K562 (cell line): ENCODE results near the gene PPIL6. TPM values are rescaled to one million over a fixed set of nuclear protein-coding genes. Genes with fewer than 3 reads are reported as not detected.

Source experiments
- ATAC-seq: fragments of 200-7000 bp; cut with Tn5 transposase; 3 replicates; pipeline ENCODE4 v1.9.1; 2020; ENCODE audit warnings: moderate library complexity
- BruUV-seq: library from RNA; stranded (reverse); fragments of 400-500 nt; replicated peaks from 2 replicates; lab custom pipeline; 2021; lab: Mats Ljungman, UMichigan
- CTCF ChIA-PET: fragments of 300-600 bp; formaldehyde crosslinking; extraction: SDS; loops from one replicate; lab custom pipeline; 2021; ENCODE audit warnings: low intra/inter-chr PET ratio; lab: Yijun Ruan, JAX
- POLR2A ChIA-PET: fragments of 300-600, 350-650 bp; sonication (Branson Sonifier 250); formaldehyde crosslinking; extraction: SDS; loops from one replicate; lab custom pipeline; 2021; ENCODE audit warnings: antibody characterized with exemption, inconsistent platforms; lab: Yijun Ruan, JAX
- DNase-seq, 4 experiments: peaks; one replicate each; pipeline versions ENCODE4 v3.0.0 to v3.0.0-alpha.2; 2011 to 2018; ENCODE audit warnings: low spot score in 3 of 4, mixed read lengths in 3 of 4; ENCODE audit errors: extremely low read depth in 1 of 4
- FAIRE-seq: peaks from 2 replicates; lab custom pipeline; 2011; peaks lifted over from hg19 to GRCh38; lab: Jason Lieb, UNC
- H2AFZ ChIP-seq: 2 replicates; pipeline ENCODE4 v1.6.0; 2011; ENCODE audit warnings: low read depth, low read length, control low read depth, inconsistent platforms
- H3K27ac ChIP-seq: fragments of 200-600 bp; 3 replicates; pipeline ENCODE4 v1.8.0; 2011; ENCODE audit warnings: low read depth, mild to moderate bottlenecking, control low read depth, inconsistent platforms, low read length, moderate library complexity, mixed read lengths; ENCODE audit errors: extremely low read depth
- H3K27me3 ChIP-seq, 2 experiments: fragments of 300-600 bp in 1 of 2; 2 replicates in 1 of 2; 3 replicates in 1 of 2; pipeline versions ENCODE4 v1.6.0 to v1.8.0; 2011; ENCODE audit warnings: inconsistent platforms in 2 of 2, low read length in 2 of 2, mild to moderate bottlenecking in 1 of 2, mixed read lengths in 1 of 2, moderate library complexity in 1 of 2; ENCODE audit not compliant: control insufficient read depth in 2 of 2, insufficient read depth in 2 of 2
- H3K36me3 ChIP-seq: fragments of 300-600 bp; 3 replicates; pipeline ENCODE4 v1.8.0; 2011; ENCODE audit warnings: mild to moderate bottlenecking, low read length, inconsistent platforms; ENCODE audit not compliant: control insufficient read depth, insufficient read depth
- H3K4me1 ChIP-seq, 2 experiments: fragments of 200-600 bp in 1 of 2; replicated peaks in 1 of 2; 2 replicates in 1 of 2; 3 replicates in 1 of 2; pipeline versions ENCODE4 v1.5.1 to v1.8.0; 2011; ENCODE audit warnings: inconsistent platforms in 2 of 2, low read length in 2 of 2, mild to moderate bottlenecking in 1 of 2, mixed read lengths in 1 of 2, moderate library complexity in 1 of 2; ENCODE audit not compliant: control insufficient read depth in 2 of 2, insufficient read depth in 2 of 2
- H3K4me2 ChIP-seq: 2 replicates; pipeline ENCODE4 v1.6.1; 2011; ENCODE audit warnings: low read length, control low read depth, inconsistent platforms, mixed read lengths; ENCODE audit not compliant: insufficient read depth
- H3K4me3 ChIP-seq: fragments of 200-600 bp; sonication (generic), shearing (Covaris generic); 2 replicates; pipeline ENCODE4 v1.5.1; 2016; ENCODE audit warnings: control low read depth, inconsistent platforms
- H3K79me2 ChIP-seq: fragments of 200-600 bp; 3 replicates; pipeline ENCODE4 v1.8.0; 2011; ENCODE audit warnings: low read length, inconsistent platforms; ENCODE audit not compliant: control insufficient read depth, insufficient read depth
- H3K9ac ChIP-seq, 2 experiments: 2 replicates each; pipeline versions ENCODE4 v1.6.0 to v1.6.1; 2011; ENCODE audit warnings: low read depth in 2 of 2, low read length in 2 of 2, control low read depth in 1 of 2, inconsistent platforms in 1 of 2, mild to moderate bottlenecking in 1 of 2, mixed read lengths in 1 of 2; ENCODE audit not compliant: insufficient read depth in 1 of 2
- H3K9me1 ChIP-seq: one replicate; pipeline ENCODE4 v1.6.0; 2011; ENCODE audit warnings: inconsistent platforms, mild to moderate bottlenecking, low read length, moderate library complexity; ENCODE audit not compliant: control insufficient read depth, insufficient read depth
- H3K9me3 ChIP-seq: replicated peaks from 2 replicates; pipeline ENCODE4 v1.5.1; 2011; ENCODE audit warnings: low read depth, low read length, inconsistent platforms; ENCODE audit not compliant: control insufficient read depth, insufficient read depth
- H4K20me1 ChIP-seq: replicated peaks from 2 replicates; pipeline ENCODE4 v1.6.1; 2011; ENCODE audit warnings: low read length, inconsistent platforms, mixed read lengths; ENCODE audit not compliant: control insufficient read depth, insufficient read depth
- JUNB ChIP-seq: fragments of 450-650 bp; formaldehyde crosslinking; conservative IDR thresholded peaks from 2 replicates; pipeline ENCODE4 v1.4.0; 2020; ENCODE audit warnings: mild to moderate bottlenecking
- POLR2AphosphoS2 ChIP-seq: IDR thresholded peaks from 2 replicates; pipeline ENCODE4 v1.6.1; 2012; ENCODE audit warnings: low read length, improper control_type of control experiment
- RBFOX2 ChIP-seq: fragments of 200-400 bp; formaldehyde crosslinking; IDR thresholded peaks from 2 replicates; pipeline ENCODE4 v1.6.1; 2017; ENCODE audit warnings: low read depth, mild to moderate bottlenecking, low read length, moderate library complexity
- ZBTB2 ChIP-seq: fragments of 450-650 bp; IDR thresholded peaks from 2 replicates; pipeline ENCODE4 v1.6.1; 2016; ENCODE audit warnings: antibody characterized with exemption
- ZNF696 ChIP-seq: fragments of 250-450 bp; sonication (Bioruptor Pico); conservative IDR thresholded peaks from 2 replicates; pipeline ENCODE4 v1.4.0; 2020; ENCODE audit warnings: mild to moderate bottlenecking, moderate library complexity
- WGBS: fragments of 100-300 bp; shearing (Covaris generic); methylation state at CpG from one replicate; pipeline ENCODE4 v1.1.6; 2016; ENCODE audit warnings: low coverage, mixed read lengths; ENCODE audit not compliant: insufficient coverage; ENCODE audit errors: missing lambda C conversion rate; 5-methylcytosine and 5-hydroxymethylcytosine counted together
- in situ Hi-C: fragments of 300-500 bp; cut with MboI; formaldehyde crosslinking; loops from 4 replicates; pipeline ENCODE4 v1.15.0; 2018; ENCODE audit warnings: inconsistent platforms, mixed read lengths
- intact Hi-C: fragments of 100-400 bp; cut with micrococcal nuclease; formaldehyde crosslinking; loops from 2 replicates; pipeline ENCODE4 v1.14.2; 2022
- polyA plus RNA-seq, 8 experiments: library from polyadenylated mRNA; depleted of rRNA in 4 of 8; stranded (reverse) in 5 of 8; unstranded in 3 of 8; fragments of >200 nt; fragmentation: Nextera tagmentation in 2 of 8; fragmentation: Illumina TruSeq in 1 of 8; extraction: Ambion mirVana in 2 of 8; extraction: Trizol in 1 of 8; gene quantifications; 2 replicates each; pipeline versions ENCODE4 v1.2.1 to v1.2.3, GENCODE V29; 2011 to 2014; ENCODE audit warnings: inconsistent platforms in 1 of 8, missing spikeins in 1 of 8
- total RNA-seq, 7 experiments: library from RNA; depleted of rRNA in 6 of 7; stranded (reverse); fragments of >200 nt in 6 of 7; fragmentation: Illumina TruSeq in 2 of 7; extraction: Trizol in 2 of 7; gene quantifications; 2 replicates each; pipeline versions ENCODE4 v1.2.1 to v1.2.3, GENCODE V29; 2011 to 2021; ENCODE audit warnings: low replicate concordance in 1 of 7

The PPIL6 gene
- total and polyA plus RNA-seq, 9 of the 15 experiments (the other 6 are each of a cell fraction or from before 2014, with no cell fraction given), result 0.03 to 0.98 (median 0.41) TPM; not detected in 1

GRCh38 chr6:109373331-109373730, 67.1 kb downstream of the PPIL6 start:
- 90% methylated on average over 4 of the region's 4 CpGs for WGBS
- H3K9ac ChIP-seq, result no peak overlapping the region
- H2AFZ ChIP-seq, result no peak overlapping the region
- DNase-seq, result no peak
- H3K4me3 ChIP-seq, result no peak overlapping the region
- H3K79me2 ChIP-seq, result peaks cover 93% of the 10 kb centered on the region
- peaks cover 4% of the 10 kb centered on the region; the same call in 1 of the 2 replicates for H4K20me1 ChIP-seq
- in situ Hi-C loops (no loop called here), intact Hi-C loops (no loop called here)
- no peak; the same call in 2 of the 3 replicates for ATAC-seq
- H3K9me3 ChIP-seq, result no peaks in the 10 kb centered on the region
- CTCF ChIA-PET, result no interaction called here
- H3K27ac ChIP-seq, result no peak overlapping the region
- peaks cover 100% of the 10 kb centered on the region for H3K36me3 ChIP-seq
- no TSS peak for BruUV-seq
- H3K4me2 ChIP-seq, result no peak overlapping the region
- H3K9me1 ChIP-seq, result no peaks in the 10 kb centered on the region
- H3K27me3 ChIP-seq, result no peaks in the 10 kb centered on the region
- H3K4me1 ChIP-seq, result peaks cover 0 to 19% of the 10 kb centered on the region in 2 experiments; a peak in 2 of 5 replicates
- POLR2A ChIA-PET, result interaction anchor here (0.7 to 1.4 kb wide), 3 partner anchors 10 to 134 kb away, joined by 3 to 11 read pairs (median 3); partner anchors contain the start of gene CD164
- no peak for FAIRE-seq
- TF ChIP-seq RBFOX2, result peak; percentile 54
- peak; percentile 6; the same call in 1 of the 2 replicates for TF ChIP-seq POLR2AphosphoS2
- no peak for TF ChIP-seq ZBTB2
- no peak for TF ChIP-seq ZNF696 (CRISPR knock-in tag)
- TF ChIP-seq JUNB (CRISPR knock-in tag), result no peak
- TF ChIP-seq, all 486 proteins: peak for 2
